ENCODE results near the gene TMEM131L. TPM values are rescaled to one million over a fixed set of nuclear protein-coding genes. Genes with fewer than 3 reads are reported as not detected.
"Not testable (repeated sequence)": the region's sequence is repeated elsewhere in the genome, so short reads cannot be mapped to it uniquely, and the experiment has no call there.

TMEM131L gene
- total and polyA plus RNA-seq, 2 experiments from 2014 or later: 3.3 to 7.4 TPM

- Histone ChIP-seq H3K9me3 (ENCODE audit: low read depth) (no peaks in the 10 kb centered on the region), H3K4me1 (ENCODE audit: low read depth) (no peaks in the 10 kb centered on the region), H3K27me3 (no peaks in the 10 kb centered on the region), H3K36me3 (no peaks in the 10 kb centered on the region), H3K27ac (no peak overlapping the region), H3K4me3 (no peak overlapping the region)
- no peak for DNase-seq (ENCODE audit: low read depth in 1 of 2, low spot score in 1 of 2)
- no peak for TF ChIP-seq CTCF (IDR thresholded peaks at IDR 0.05; ENCODE audit: low read depth, low read length)
Measured at GRCh38 chr4:153663667-153664066, 197.5 kb downstream of the TMEM131L start.

GRCh38 chr4:153666505-153666904, 200.3 kb downstream of the TMEM131L start:
- not testable (repeated sequence) for H3K9me3 ChIP-seq (ENCODE audit: low read depth); H3K4me1 ChIP-seq (ENCODE audit: low read depth); H3K27me3 ChIP-seq; DNase-seq (ENCODE audit: low read depth in 1 of 2, low spot score in 1 of 2); H3K4me3 ChIP-seq; H3K36me3 ChIP-seq; H3K27ac ChIP-seq

GRCh38 chr4:153668647-153669046, 202.5 kb downstream of the TMEM131L start:
- Histone ChIP-seq H3K9me3 (ENCODE audit: low read depth) (no peaks in the 10 kb centered on the region), H3K4me3 (no peak overlapping the region), H3K27me3 (no peaks in the 10 kb centered on the region), H3K4me1 (ENCODE audit: low read depth) (no peaks in the 10 kb centered on the region), H3K36me3 (no peaks in the 10 kb centered on the region), H3K27ac (no peak overlapping the region)
- peak in 1 of 2 donors; percentile 55 for DNase-seq (ENCODE audit: low read depth in 1 of 2, low spot score in 1 of 2)
- TF ChIP-seq CTCF (IDR thresholded peaks at IDR 0.05; ENCODE audit: low read depth, low read length): no peak

- no peaks in the 10 kb centered on the region for H3K36me3 ChIP-seq
- no peak for TF ChIP-seq CTCF (IDR thresholded peaks at IDR 0.05; ENCODE audit: low read depth, low read length)
- H3K4me3 ChIP-seq: no peak overlapping the region
- H3K27ac ChIP-seq: no peak overlapping the region
- no peaks in the 10 kb centered on the region for H3K9me3 ChIP-seq (ENCODE audit: low read depth)
- H3K27me3 ChIP-seq: no peaks in the 10 kb centered on the region
- no peak for DNase-seq (ENCODE audit: low read depth in 1 of 2, low spot score in 1 of 2)
- no peaks in the 10 kb centered on the region for H3K4me1 ChIP-seq (ENCODE audit: low read depth)
Measured at GRCh38 chr4:153669838-153670237, 203.7 kb downstream of the TMEM131L start.

GRCh38 chr4:153676486-153676885, 210.3 kb downstream of the TMEM131L start:
- Histone ChIP-seq H3K36me3 (no peaks in the 10 kb centered on the region), H3K27ac (no peak overlapping the region), H3K4me1 (ENCODE audit: low read depth) (no peaks in the 10 kb centered on the region), H3K9me3 (ENCODE audit: low read depth) (no peaks in the 10 kb centered on the region), H3K27me3 (peaks cover 1% of the 10 kb centered on the region), H3K4me3 (no peak overlapping the region)
- TF ChIP-seq CTCF (IDR thresholded peaks at IDR 0.05; ENCODE audit: low read depth, low read length): no peak
- DNase-seq (ENCODE audit: low read depth in 1 of 2, low spot score in 1 of 2): no peak

- Histone ChIP-seq H3K27me3 (peaks cover 6% of the 10 kb centered on the region), H3K4me1 (ENCODE audit: low read depth) (no peaks in the 10 kb centered on the region), H3K27ac (no peak overlapping the region), H3K36me3 (no peaks in the 10 kb centered on the region), H3K4me3 (no peak overlapping the region), H3K9me3 (ENCODE audit: low read depth) (no peaks in the 10 kb centered on the region)
- DNase-seq (ENCODE audit: low read depth in 1 of 2, low spot score in 1 of 2): peak in 1 of 2 donors; percentile 79
- TF ChIP-seq CTCF (IDR thresholded peaks at IDR 0.05; ENCODE audit: low read depth, low read length): no peak
Measured at GRCh38 chr4:153676984-153677383, 210.8 kb downstream of the TMEM131L start.

Measured in cardiac muscle cell (in vitro differentiated cells and primary cell).